Loucy (cell line): ENCODE measurements around the gene PTAFR.

Experiments used
- H2AFZ ChIP-seq: fragments of 200-600 bp; sonication (generic); 2 replicates; pipeline ENCODE4 v1.6.0; 2016; ENCODE audit warnings: antibody characterized with exemption, mild to moderate bottlenecking, low read length, moderate library complexity
- H3F3A ChIP-seq: fragments of 200-600 bp; 2 replicates; pipeline ENCODE4 v1.6.0; 2016; ENCODE audit warnings: antibody characterized with exemption, low read depth, mild to moderate bottlenecking
- H3K27me3 ChIP-seq: fragments of 200-600 bp; sonication (generic); 2 replicates; pipeline ENCODE4 v1.6.1; 2014; ENCODE audit warnings: low read length, mild to moderate bottlenecking; ENCODE audit not compliant: insufficient read depth, poor library complexity, severe bottlenecking
- H3K36me3 ChIP-seq: fragments of 200-600 bp; sonication (generic); 2 replicates; pipeline ENCODE4 v1.6.1; 2016; ENCODE audit warnings: low read length; ENCODE audit not compliant: insufficient read depth
- H3K4me1 ChIP-seq: fragments of 200-600 bp; sonication (generic); 2 replicates; pipeline ENCODE4 v1.5.1; 2014; ENCODE audit warnings: low read length, mild to moderate bottlenecking; ENCODE audit not compliant: insufficient read depth, poor library complexity, severe bottlenecking
- H3K4me2 ChIP-seq: fragments of 200-600 bp; sonication (generic); 2 replicates; pipeline ENCODE4 v1.6.0; 2014; ENCODE audit warnings: antibody characterized with exemption, low read length, low read depth, mild to moderate bottlenecking; ENCODE audit not compliant: poor library complexity, severe bottlenecking
- H3K4me3 ChIP-seq: fragments of 200-600 bp; sonication (generic); 2 replicates; pipeline ENCODE4 v1.5.1; 2014; ENCODE audit warnings: low read length, mild to moderate bottlenecking, mixed read lengths; ENCODE audit not compliant: poor library complexity, severe bottlenecking
- H3K79me2 ChIP-seq: fragments of 200-600 bp; sonication (generic); 2 replicates; pipeline ENCODE4 v1.6.1; 2014; ENCODE audit warnings: low read length; ENCODE audit not compliant: insufficient read depth
- H3K9ac ChIP-seq: fragments of 200-600 bp; sonication (generic); 2 replicates; pipeline ENCODE4 v1.6.0; 2014; ENCODE audit warnings: mild to moderate bottlenecking, low read depth, low read length, moderate library complexity; ENCODE audit not compliant: poor library complexity, severe bottlenecking
- H3K9me2 ChIP-seq: fragments of 200-600 bp; sonication (generic); replicated peaks from 2 replicates; pipeline ENCODE4 v1.6.1; 2016; ENCODE audit warnings: low read depth, low read length, mixed read lengths
- H3K9me3 ChIP-seq: fragments of 200-600 bp; sonication (generic); 2 replicates; pipeline ENCODE4 v1.6.1; 2014; ENCODE audit warnings: mild to moderate bottlenecking, antibody characterized with exemption, low read length, low read depth; ENCODE audit not compliant: insufficient read depth
- H4K20me1 ChIP-seq: fragments of 200-600 bp; sonication (generic); 2 replicates; pipeline ENCODE4 v1.6.0; 2014; ENCODE audit warnings: antibody characterized with exemption, low read length, mild to moderate bottlenecking; ENCODE audit not compliant: insufficient read depth, poor library complexity, severe bottlenecking
- CTCF ChIP-seq: fragments of 200-600 bp; sonication (generic); conservative IDR thresholded peaks from 2 replicates; pipeline ENCODE4 v1.5.1; 2014; ENCODE audit warnings: mild to moderate bottlenecking, antibody characterized with exemption, low read length
- EZH2phosphoT487 ChIP-seq: fragments of 200-600 bp; IDR thresholded peaks from 2 replicates; pipeline ENCODE4 v1.6.1; 2018; ENCODE audit warnings: antibody characterized with exemption, mild to moderate bottlenecking, moderate library complexity, borderline replicate concordance

The PTAFR gene

GRCh38 chr1:28115267-28115666 is 61.2 kb downstream of the PTAFR start:
- Histone ChIP-seq H3K9ac (peak overlapping the region; percentile 21), H2AFZ (peak overlapping the region; percentile 80), H3K36me3 (no peaks in the 10 kb centered on the region), H3K27me3 (no peaks in the 10 kb centered on the region), H3K4me1 (peaks cover 16% of the 10 kb centered on the region), H3K79me2 (no peaks in the 10 kb centered on the region), H3K4me2 (peak overlapping the region; percentile 47), H3K4me3 (peak overlapping the region; percentile 9), H3K9me3 (no peaks in the 10 kb centered on the region), H3K9me2 (no peaks in the 10 kb centered on the region), H4K20me1 (no peaks in the 10 kb centered on the region), H3F3A (no peaks in the 10 kb centered on the region)
- TF ChIP-seq CTCF (no peak), EZH2phosphoT487 (no peak)

- H2AFZ ChIP-seq: peak overlapping the region; percentile 80
- no peaks in the 10 kb centered on the region for H3K79me2 ChIP-seq
- H3K9me3 ChIP-seq: no peaks in the 10 kb centered on the region
- H4K20me1 ChIP-seq: no peaks in the 10 kb centered on the region
- H3K27me3 ChIP-seq: no peaks in the 10 kb centered on the region
- H3K36me3 ChIP-seq: no peaks in the 10 kb centered on the region
- H3F3A ChIP-seq: no peaks in the 10 kb centered on the region
- peak overlapping the region; percentile 9 for H3K4me3 ChIP-seq
- peak overlapping the region; percentile 47 for H3K4me2 ChIP-seq
- TF ChIP-seq CTCF (no peak), EZH2phosphoT487 (no peak)
- H3K4me1 ChIP-seq: peaks cover 16% of the 10 kb centered on the region
- no peaks in the 10 kb centered on the region for H3K9me2 ChIP-seq
- peak overlapping the region; percentile 21 for H3K9ac ChIP-seq
Measured at GRCh38 chr1:28114844-28115243, 61.6 kb downstream of the PTAFR start.

- Histone ChIP-seq H3K4me1 (peaks cover 16% of the 10 kb centered on the region), H3K9me2 (no peaks in the 10 kb centered on the region), H3F3A (no peaks in the 10 kb centered on the region), H4K20me1 (no peaks in the 10 kb centered on the region), H3K4me2 (no peak overlapping the region), H3K9ac (no peak overlapping the region), H3K79me2 (no peaks in the 10 kb centered on the region), H3K27me3 (no peaks in the 10 kb centered on the region), H3K36me3 (no peaks in the 10 kb centered on the region), H2AFZ (no peak overlapping the region), H3K9me3 (no peaks in the 10 kb centered on the region), H3K4me3 (no peak overlapping the region)
- no peak for TF ChIP-seq EZH2phosphoT487
- peak; percentile 63; the same call in 1 of the 2 replicates for TF ChIP-seq CTCF
Measured at GRCh38 chr1:28113242-28113572, 63.3 kb downstream of the PTAFR start.
